OCI-LY1 (cell line): Measurements from ENCODE around the gene LRRN1.

Experiments
- H2AFZ ChIP-seq: fragments of 200-600 bp; sonication (generic), shearing (Covaris generic); 2 replicates; pipeline ENCODE4 v1.6.0; 2014; ENCODE audit warnings: antibody characterized with exemption, mild to moderate bottlenecking, low read length
- H3F3A ChIP-seq: fragments of 200-600 bp; sonication (generic), shearing (Covaris generic); 2 replicates; pipeline ENCODE4 v1.6.0; 2014; ENCODE audit warnings: mild to moderate bottlenecking, antibody characterized with exemption, low read length, moderate library complexity; ENCODE audit not compliant: insufficient read depth
- H3K27ac ChIP-seq: fragments of 200-600 bp; sonication (generic); 2 replicates; pipeline ENCODE4 v1.5.1; 2014; ENCODE audit warnings: low read length, mixed run types, mild to moderate bottlenecking, low read depth; ENCODE audit not compliant: poor library complexity, severe bottlenecking
- H3K27me3 ChIP-seq: fragments of 200-600 bp; sonication (generic); 2 replicates; pipeline ENCODE4 v1.6.0; 2014; ENCODE audit warnings: antibody characterized with exemption, mild to moderate bottlenecking, low read length, moderate library complexity; ENCODE audit not compliant: insufficient read depth
- H3K36me3 ChIP-seq: fragments of 200-600 bp; sonication (generic); 2 replicates; pipeline ENCODE4 v1.6.1; 2014; ENCODE audit warnings: mild to moderate bottlenecking, antibody characterized with exemption, low read length, moderate library complexity, mixed read lengths; ENCODE audit not compliant: insufficient read depth
- H3K4me1 ChIP-seq: fragments of 200-600 bp; sonication (generic); 2 replicates; pipeline ENCODE4 v1.5.1; 2014; ENCODE audit warnings: mild to moderate bottlenecking, low read length, moderate library complexity; ENCODE audit not compliant: insufficient read depth, severe bottlenecking
- H3K4me2 ChIP-seq: fragments of 200-600 bp; sonication (generic), shearing (Covaris generic); 2 replicates; pipeline ENCODE4 v1.6.1; 2014; ENCODE audit warnings: low read length
- H3K4me3 ChIP-seq: fragments of 200-600 bp; sonication (generic); 2 replicates; pipeline ENCODE4 v1.5.1; 2014; ENCODE audit warnings: low read length, low read depth, mild to moderate bottlenecking, mixed read lengths; ENCODE audit not compliant: poor library complexity, severe bottlenecking
- H3K79me2 ChIP-seq: fragments of 200-600 bp; shearing (Covaris generic); 2 replicates; pipeline ENCODE4 v1.6.1; 2016; ENCODE audit warnings: mixed run types, low read length, mixed read lengths; ENCODE audit not compliant: insufficient read depth
- H3K9ac ChIP-seq: fragments of 200-600 bp; sonication (generic), shearing (Covaris generic); 2 replicates; pipeline ENCODE4 v1.6.1; 2014; ENCODE audit warnings: mild to moderate bottlenecking, low read length, mixed read lengths
- H3K9me2 ChIP-seq: fragments of 200-600 bp; sonication (generic), shearing (Covaris generic); 2 replicates; pipeline ENCODE4 v1.6.1; 2014; ENCODE audit warnings: low read depth, mild to moderate bottlenecking, low read length, mixed read lengths
- H3K9me3 ChIP-seq: fragments of 200-600 bp; shearing (Covaris generic); 2 replicates; pipeline ENCODE4 v1.6.1; 2014; ENCODE audit warnings: low read length, mixed read lengths
- H4K20me1 ChIP-seq: fragments of 200-600 bp; sonication (generic), shearing (Covaris generic); 2 replicates; pipeline ENCODE4 v1.6.0; 2016; ENCODE audit warnings: mild to moderate bottlenecking, low read length; ENCODE audit not compliant: insufficient read depth
- EZH2 ChIP-seq: fragments of 200-600 bp; sonication (generic), shearing (Covaris generic); IDR thresholded peaks from 2 replicates; pipeline ENCODE4 v1.8.0; 2017; ENCODE audit warnings: borderline replicate concordance, mixed run types, mild to moderate bottlenecking, antibody characterized with exemption, low read length, moderate library complexity, mixed read lengths
- TF ChIP-seq, protein P1 (sequence below): fragments of 200-600 bp; sonication (generic), shearing (Covaris generic); IDR thresholded peaks from 2 replicates; pipeline ENCODE4 v1.5.1; 2017; ENCODE audit warnings: mild to moderate bottlenecking, antibody characterized with exemption, low read length, moderate library complexity, mixed read lengths

The LRRN1 gene

DNA sequence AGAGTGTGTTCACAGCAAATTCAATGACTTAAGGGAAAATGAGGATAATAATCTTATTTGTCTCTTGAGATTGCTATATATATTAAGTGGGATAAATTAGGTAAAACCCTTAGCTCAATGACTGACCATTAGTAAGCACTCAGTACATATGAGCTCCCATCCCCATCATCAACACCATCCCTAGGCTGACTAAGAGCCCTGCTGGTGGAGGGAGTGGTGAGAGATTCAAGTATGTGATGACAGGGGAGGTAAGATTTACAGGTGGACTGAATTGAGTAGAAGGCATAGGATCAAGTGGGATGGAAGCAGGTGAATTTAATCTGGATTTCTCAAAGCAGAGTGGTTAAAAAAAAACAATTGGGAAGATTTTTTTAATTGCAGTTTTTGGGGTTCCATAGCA is 21.0 kb upstream of the LRRN1 start:
- H4K20me1 ChIP-seq: no peaks in the 10 kb centered on the region
- no peaks in the 10 kb centered on the region for H3K9me3 ChIP-seq
- no peak overlapping the region for H3K4me3 ChIP-seq
- no peaks in the 10 kb centered on the region for H3K9me2 ChIP-seq
- H3K9ac ChIP-seq: no peak overlapping the region
- H3K27ac ChIP-seq: no peak overlapping the region
- H3K27me3 ChIP-seq: no peaks in the 10 kb centered on the region
- no peaks in the 10 kb centered on the region for H3K4me1 ChIP-seq
- no peak overlapping the region for H2AFZ ChIP-seq
- H3K4me2 ChIP-seq: no peak overlapping the region
- TF ChIP-seq EZH2: no peak
- TF ChIP-seq, protein P1, sequence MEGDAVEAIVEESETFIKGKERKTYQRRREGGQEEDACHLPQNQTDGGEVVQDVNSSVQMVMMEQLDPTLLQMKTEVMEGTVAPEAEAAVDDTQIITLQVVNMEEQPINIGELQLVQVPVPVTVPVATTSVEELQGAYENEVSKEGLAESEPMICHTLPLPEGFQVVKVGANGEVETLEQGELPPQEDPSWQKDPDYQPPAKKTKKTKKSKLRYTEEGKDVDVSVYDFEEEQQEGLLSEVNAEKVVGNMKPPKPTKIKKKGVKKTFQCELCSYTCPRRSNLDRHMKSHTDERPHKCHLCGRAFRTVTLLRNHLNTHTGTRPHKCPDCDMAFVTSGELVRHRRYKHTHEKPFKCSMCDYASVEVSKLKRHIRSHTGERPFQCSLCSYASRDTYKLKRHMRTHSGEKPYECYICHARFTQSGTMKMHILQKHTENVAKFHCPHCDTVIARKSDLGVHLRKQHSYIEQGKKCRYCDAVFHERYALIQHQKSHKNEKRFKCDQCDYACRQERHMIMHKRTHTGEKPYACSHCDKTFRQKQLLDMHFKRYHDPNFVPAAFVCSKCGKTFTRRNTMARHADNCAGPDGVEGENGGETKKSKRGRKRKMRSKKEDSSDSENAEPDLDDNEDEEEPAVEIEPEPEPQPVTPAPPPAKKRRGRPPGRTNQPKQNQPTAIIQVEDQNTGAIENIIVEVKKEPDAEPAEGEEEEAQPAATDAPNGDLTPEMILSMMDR: no peak
- H3F3A ChIP-seq: no peaks in the 10 kb centered on the region
- no peaks in the 10 kb centered on the region for H3K79me2 ChIP-seq
- H3K36me3 ChIP-seq: no peaks in the 10 kb centered on the region

DNA sequence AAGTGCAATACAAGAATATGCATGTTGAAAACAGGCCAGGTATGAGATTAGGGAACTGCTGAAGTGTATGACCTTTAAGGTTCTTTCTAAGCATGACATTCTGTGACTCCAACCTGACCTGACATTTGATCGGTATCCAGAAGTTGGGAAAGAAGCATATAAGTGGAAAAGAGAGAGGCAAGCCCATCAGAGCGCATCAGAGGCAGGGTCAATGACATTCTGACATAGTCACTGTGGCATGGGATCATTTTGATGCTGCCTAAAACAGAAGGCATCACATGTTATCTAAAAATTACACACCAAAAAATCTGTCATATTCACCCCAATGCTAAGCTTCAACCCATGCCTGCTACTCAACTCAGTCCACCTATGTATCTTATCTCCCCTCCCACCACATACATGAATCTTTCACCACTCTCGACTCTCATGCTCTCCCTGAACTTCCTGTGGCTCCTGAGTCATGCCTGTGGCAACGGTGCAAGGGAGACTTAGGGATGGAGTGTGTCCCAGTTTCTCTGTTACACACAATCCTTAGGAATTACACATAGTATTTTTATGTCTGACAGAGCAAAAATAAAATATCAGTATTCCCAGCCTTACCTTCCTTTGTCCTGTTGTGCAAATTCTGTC is 20.5 kb upstream of the LRRN1 start:
- Histone ChIP-seq H3F3A (no peaks in the 10 kb centered on the region), H3K27ac (no peak overlapping the region), H3K9ac (no peak overlapping the region), H3K9me2 (no peaks in the 10 kb centered on the region), H2AFZ (no peak overlapping the region), H3K4me2 (no peak overlapping the region), H4K20me1 (no peaks in the 10 kb centered on the region), H3K9me3 (no peaks in the 10 kb centered on the region), H3K4me3 (no peak overlapping the region), H3K4me1 (no peaks in the 10 kb centered on the region), H3K27me3 (no peaks in the 10 kb centered on the region), H3K36me3 (no peaks in the 10 kb centered on the region), H3K79me2 (no peaks in the 10 kb centered on the region)
- TF ChIP-seq EZH2: no peak
- TF ChIP-seq, protein P1: no peak

DNA sequence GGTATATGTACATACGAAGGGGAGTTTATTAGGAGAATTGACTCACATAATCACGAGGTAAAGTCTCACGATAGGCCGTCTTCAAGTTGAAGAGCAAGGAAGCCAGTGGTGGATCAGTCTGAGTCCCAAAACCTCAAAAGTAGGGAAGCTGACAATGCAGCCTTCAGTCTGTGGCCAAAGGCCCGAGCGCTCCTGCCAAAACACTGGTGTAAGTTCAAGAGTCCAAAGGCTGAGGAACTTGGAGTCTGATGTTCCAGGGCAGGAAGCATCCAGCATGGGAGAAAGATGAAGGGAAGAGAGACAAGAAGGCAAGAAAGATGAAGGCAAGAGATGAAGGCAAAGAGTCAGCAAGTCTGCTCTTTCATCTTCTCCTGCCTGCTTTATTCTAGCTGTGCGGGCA is 16.8 kb upstream of the LRRN1 start:
- Histone ChIP-seq H3K36me3 (no peaks in the 10 kb centered on the region), H3K4me1 (no peaks in the 10 kb centered on the region), H3K9me3 (no peaks in the 10 kb centered on the region), H3K4me2 (no peak overlapping the region), H3K4me3 (no peak overlapping the region), H3K79me2 (no peaks in the 10 kb centered on the region), H3K27me3 (no peaks in the 10 kb centered on the region), H3K9ac (no peak overlapping the region), H4K20me1 (no peaks in the 10 kb centered on the region), H3K9me2 (no peaks in the 10 kb centered on the region), H3F3A (no peaks in the 10 kb centered on the region), H3K27ac (no peak overlapping the region), H2AFZ (no peak overlapping the region)
- TF ChIP-seq, protein P1: no peak
- no peak for TF ChIP-seq EZH2
